ENCODE data around the gene DACH1. TPM values are rescaled to one million over a fixed set of nuclear protein-coding genes. Genes with fewer than 3 reads are reported as not detected.

The DACH1 gene
- polyA plus RNA-seq, 3 donors, result 0.03 to 0.69 (median 0.26) TPM

DNA sequence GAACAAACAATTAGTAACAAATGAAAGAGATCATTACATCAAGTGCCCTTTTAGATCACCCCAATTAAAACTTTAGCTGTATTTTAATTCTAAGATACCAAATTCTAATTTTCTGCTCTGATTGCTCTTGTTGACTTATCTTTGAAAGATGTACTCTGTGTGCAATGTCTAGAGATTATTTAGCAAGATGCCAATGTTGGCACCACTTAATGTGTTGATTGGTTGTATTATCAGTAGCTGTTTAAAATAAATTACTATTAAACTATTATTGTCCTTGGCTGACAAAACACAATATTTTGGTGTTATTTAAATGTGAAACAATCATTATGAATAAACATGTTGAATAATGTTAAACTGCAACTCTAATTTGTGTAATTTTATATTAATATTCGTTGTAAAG, 386.0 kb downstream of the DACH1 start:
- Mint-ChIP-seq H3K27ac (no peak overlapping the region), H3K27me3 (ENCODE audit: low read depth in 3 of 3) (no peaks in the 10 kb centered on the region), H3K36me3 (peaks cover 7 to 10% of the 10 kb centered on the region in 2 donors), H3K9me3 (peaks cover 0 to 3% (median 0%) of the 10 kb centered on the region in 7 donors), H3K4me1 (no peaks in the 10 kb centered on the region), H3K4me3 (no peak overlapping the region)
- no peaks in the 10 kb centered on the region for H3K4me1 ChIP-seq (ENCODE audit: control insufficient read depth in 1 of 2, insufficient read depth in 2 of 2, low read length in 2 of 2)
- no peak overlapping the region for H3K4me2 ChIP-seq (replicated peaks; ENCODE audit: extremely low read depth, low read length, poor library complexity, severe bottlenecking)
- TF ChIP-seq CTCF (IDR thresholded peaks at IDR 0.05), result no peak
- no peak for DNase-seq
- peaks cover 0 to 3% of the 10 kb centered on the region in 2 donors for H3K9me3 ChIP-seq (replicated peaks in 1 of 2; ENCODE audit: control insufficient read depth in 1 of 2, insufficient read depth in 1 of 2, low read length in 2 of 2)
- intact Hi-C loops (cut with micrococcal nuclease), result no loop called here
- H4K20me1 ChIP-seq (ENCODE audit: insufficient read depth, low read length), result no peaks in the 10 kb centered on the region
- no peak overlapping the region for H3K27ac ChIP-seq (ENCODE audit: low read depth in 1 of 2, low read length in 2 of 2)
- H3K9ac ChIP-seq (ENCODE audit: insufficient read depth, low read length, poor library complexity, severe bottlenecking), result no peak overlapping the region
- WGBS (ENCODE audit: insufficient coverage), result no CpG with 5 or more reads among the region's 1 CpG
- H3K79me2 ChIP-seq (ENCODE audit: insufficient read depth, low read length), result no peaks in the 10 kb centered on the region
- H3K4me3 ChIP-seq (replicated peaks in 1 of 3; ENCODE audit: low read depth in 2 of 3, low read length in 3 of 3), result no peak overlapping the region
- H3K27me3 ChIP-seq (ENCODE audit: control insufficient read depth in 2 of 2, insufficient read depth in 2 of 2, low read length in 2 of 2), result no peaks in the 10 kb centered on the region
- peaks cover 0 to 6% of the 10 kb centered on the region in 2 donors for H3K36me3 ChIP-seq (replicated peaks in 1 of 2; ENCODE audit: control insufficient read depth in 1 of 2, insufficient read depth in 2 of 2, low read length in 2 of 2)
- H2AFZ ChIP-seq (ENCODE audit: insufficient read depth, low read depth, low read length, poor library complexity, severe bottlenecking), result no peak overlapping the region

- Histone ChIP-seq H2AFZ (ENCODE audit: insufficient read depth, low read depth, low read length, poor library complexity, severe bottlenecking) (no peak overlapping the region), H3K79me2 (ENCODE audit: insufficient read depth, low read length) (no peaks in the 10 kb centered on the region), H3K4me2 (replicated peaks; ENCODE audit: extremely low read depth, low read length, poor library complexity, severe bottlenecking) (no peak overlapping the region), H3K4me1 (ENCODE audit: control insufficient read depth in 1 of 2, insufficient read depth in 2 of 2, low read length in 2 of 2) (no peaks in the 10 kb centered on the region), H3K27ac (ENCODE audit: low read depth in 1 of 2, low read length in 2 of 2) (no peak overlapping the region), H4K20me1 (ENCODE audit: insufficient read depth, low read length) (no peaks in the 10 kb centered on the region), H3K9me3 (replicated peaks in 1 of 2; ENCODE audit: control insufficient read depth in 1 of 2, insufficient read depth in 1 of 2, low read length in 2 of 2) (no peaks in the 10 kb centered on the region), H3K9ac (ENCODE audit: insufficient read depth, low read length, poor library complexity, severe bottlenecking) (no peak overlapping the region), H3K27me3 (ENCODE audit: control insufficient read depth in 2 of 2, insufficient read depth in 2 of 2, low read length in 2 of 2) (no peaks in the 10 kb centered on the region), H3K36me3 (replicated peaks in 1 of 2; ENCODE audit: control insufficient read depth in 1 of 2, insufficient read depth in 2 of 2, low read length in 2 of 2) (peaks cover 0 to 21% of the 10 kb centered on the region in 2 donors), H3K4me3 (replicated peaks in 1 of 3; ENCODE audit: low read depth in 2 of 3, low read length in 3 of 3) (no peak overlapping the region)
- Mint-ChIP-seq H3K4me3 (no peak overlapping the region), H3K27me3 (ENCODE audit: low read depth in 3 of 3) (no peaks in the 10 kb centered on the region), H3K4me1 (no peaks in the 10 kb centered on the region), H3K36me3 (peaks cover 9 to 16% of the 10 kb centered on the region in 2 donors), H3K9me3 (peaks cover 0 to 1% (median 0%) of the 10 kb centered on the region in 7 donors), H3K27ac (no peak overlapping the region)
- WGBS (ENCODE audit: insufficient coverage), result 100% methylated on average over 1 of the region's 6 CpGs
- intact Hi-C loops (cut with micrococcal nuclease), result no loop called here
- DNase-seq, result no peak
- peak; percentile 12 for TF ChIP-seq CTCF (IDR thresholded peaks at IDR 0.05)
Measured at GRCh38 chr13:71477735-71478134, 389.3 kb downstream of the DACH1 start.

Data from CD14-positive monocyte (primary cell).